Ishikawa (cell line): ENCODE measurements around the gene SKP1.

ENCODE experiments used
- CEBPB ChIP-seq: IDR thresholded peaks from 2 replicates; pipeline ENCODE4 v1.6.1; 2012
- CREB1 ChIP-seq: IDR thresholded peaks from 2 replicates; pipeline ENCODE4 v1.6.1; 2012; ENCODE audit warnings: low read depth
- EGR1 ChIP-seq: IDR thresholded peaks from 2 replicates; pipeline ENCODE4 v1.6.1; 2012
- EP300 ChIP-seq: IDR thresholded peaks from 2 replicates; pipeline ENCODE4 v1.6.1; 2012; ENCODE audit warnings: borderline replicate concordance
- FOXM1 ChIP-seq: IDR thresholded peaks from 2 replicates; pipeline ENCODE4 v1.6.1; 2012; ENCODE audit warnings: low read depth, borderline replicate concordance
- NFIC ChIP-seq: IDR thresholded peaks from 2 replicates; pipeline ENCODE4 v1.6.1; 2012
- RAD21 ChIP-seq: IDR thresholded peaks from 2 replicates; pipeline ENCODE4 v1.6.1; 2012; ENCODE audit warnings: low read depth
- REST ChIP-seq: IDR thresholded peaks from 2 replicates; pipeline ENCODE4 v1.6.1; 2012; ENCODE audit warnings: low read depth, mild to moderate bottlenecking
- TAF1 ChIP-seq: IDR thresholded peaks from 2 replicates; pipeline ENCODE4 v1.6.1; 2012; ENCODE audit warnings: low read depth, mild to moderate bottlenecking
- TCF12 ChIP-seq: IDR thresholded peaks from 2 replicates; pipeline ENCODE4 v1.6.1; 2012; ENCODE audit warnings: low read depth
- TEAD4 ChIP-seq: IDR thresholded peaks from 2 replicates; pipeline ENCODE4 v1.6.1; 2012
- USF1 ChIP-seq: IDR thresholded peaks from 2 replicates; pipeline ENCODE4 v1.6.1; 2012
- YY1 ChIP-seq: IDR thresholded peaks from 2 replicates; pipeline ENCODE4 v1.6.1; 2012; ENCODE audit warnings: low read depth
- ZBTB7A ChIP-seq: IDR thresholded peaks from 2 replicates; pipeline ENCODE4 v1.6.1; 2012; ENCODE audit warnings: low read depth
- TF ChIP-seq, protein P1 (sequence below): IDR thresholded peaks from 2 replicates; pipeline ENCODE4 v1.6.1; 2012

Gene SKP1

GRCh38 chr5:134206627-134207160, 29.9 kb upstream of the SKP1 start:
- TF ChIP-seq EGR1 = no peak
- TF ChIP-seq TAF1 = no peak
- no peak for TF ChIP-seq USF1
- no peak for TF ChIP-seq TCF12
- no peak for TF ChIP-seq FOXM1
- no peak for TF ChIP-seq CREB1
- no peak for TF ChIP-seq NFIC
- no peak for TF ChIP-seq ZBTB7A
- no peak for TF ChIP-seq YY1
- TF ChIP-seq EP300 = no peak
- TF ChIP-seq, protein P1, sequence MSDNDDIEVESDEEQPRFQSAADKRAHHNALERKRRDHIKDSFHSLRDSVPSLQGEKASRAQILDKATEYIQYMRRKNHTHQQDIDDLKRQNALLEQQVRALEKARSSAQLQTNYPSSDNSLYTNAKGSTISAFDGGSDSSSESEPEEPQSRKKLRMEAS = no peak

GRCh38 chr5:134204575-134204974, 27.8 kb upstream of the SKP1 start:
- TF ChIP-seq NFIC (no peak), RAD21 (no peak), REST (no peak), TCF12 (no peak), TAF1 (no peak), FOXM1 (no peak), EGR1 (no peak), USF1 (no peak), ZBTB7A (no peak), YY1 (no peak), EP300 (no peak), CREB1 (no peak), CEBPB (no peak), TEAD4 (no peak)
- TF ChIP-seq, protein P1 = no peak

GRCh38 chr5:134203630-134204029, 26.9 kb upstream of the SKP1 start:
- no peak for TF ChIP-seq TEAD4

- TF ChIP-seq USF1 (no peak), EP300 (no peak), YY1 (no peak), NFIC (no peak), TEAD4 (no peak), TCF12 (no peak), RAD21 (no peak), FOXM1 (no peak), ZBTB7A (no peak), EGR1 (no peak)
- TF ChIP-seq, protein P1 = no peak
Observed at GRCh38 chr5:134195666-134196065, 18.9 kb upstream of the SKP1 start.

GRCh38 chr5:134189031-134189430, 12.3 kb upstream of the SKP1 start:
- TF ChIP-seq FOXM1 (no peak), USF1 (no peak), CEBPB (no peak), ZBTB7A (no peak), TCF12 (no peak), NFIC (no peak), EGR1 (no peak), TEAD4 (no peak), TAF1 (no peak), YY1 (no peak)
- TF ChIP-seq, protein P1 = no peak

GRCh38 chr5:134188092-134188491, 11.3 kb upstream of the SKP1 start:
- TF ChIP-seq CREB1 (no peak), FOXM1 (no peak), TCF12 (no peak), CEBPB (no peak), YY1 (no peak), TAF1 (no peak), NFIC (no peak), EGR1 (no peak), USF1 (no peak), ZBTB7A (no peak), RAD21 (no peak), TEAD4 (no peak), REST (no peak), EP300 (no peak)
- TF ChIP-seq, protein P1 = no peak
